Measurements from ENCODE around the gene PTP4A2.
A peak's percentile ranks its signal among the peaks of the same experiment; 100 is the strongest.
"Not testable (repeated sequence)": the region's sequence is repeated elsewhere in the genome, so short reads cannot be mapped to it uniquely, and the experiment has no call there.

PTP4A2 gene

DNA sequence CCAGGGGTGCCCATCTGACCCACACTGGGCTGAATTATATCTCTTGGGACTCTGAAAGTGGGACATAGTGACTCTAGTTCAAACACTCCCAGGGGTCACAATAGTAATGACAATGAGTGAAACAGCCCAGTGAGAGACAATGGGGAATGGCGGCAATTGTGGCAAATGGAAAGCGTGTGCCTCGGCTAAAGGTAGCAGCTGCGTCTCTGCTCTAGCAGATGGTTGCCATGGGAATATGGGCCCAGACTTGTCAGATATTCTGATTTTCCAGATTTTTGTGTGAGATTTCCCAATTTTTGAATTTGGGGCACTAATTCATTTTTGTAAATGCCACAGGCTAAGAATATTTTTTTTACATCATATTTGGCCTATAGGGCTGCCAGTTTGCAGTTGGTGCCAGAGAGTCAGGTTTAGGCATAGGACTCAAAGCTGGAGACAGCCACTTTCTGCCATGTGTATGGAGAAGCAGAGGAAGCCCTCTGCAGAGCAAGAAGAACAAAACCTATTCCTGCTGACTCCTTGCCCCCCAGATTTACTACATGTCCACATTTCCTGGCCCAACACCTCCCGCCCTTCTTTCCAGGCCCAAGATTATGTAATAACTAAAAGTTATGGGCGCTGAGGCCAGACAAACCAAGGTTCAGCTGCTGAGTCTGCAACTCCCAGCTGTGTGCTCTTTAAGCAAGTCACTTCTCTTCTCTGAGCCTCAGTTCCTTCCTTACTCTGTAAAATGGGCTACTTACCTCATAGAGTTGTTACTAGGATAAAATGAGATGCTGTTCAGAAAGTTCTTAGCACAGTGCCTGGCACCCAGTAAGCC is 21.6 kb upstream of the PTP4A2 start:
- Mint-ChIP-seq H3K4me1 (ENCODE audit: low read depth) (peaks cover 81% of the 10 kb centered on the region), H3K36me3 (ENCODE audit: low read depth) (no peaks in the 10 kb centered on the region), H3K27ac (peak overlapping the region; percentile 60), H3K27me3 (no peaks in the 10 kb centered on the region), H3K4me3 (no peak overlapping the region), H3K9me3 (no peaks in the 10 kb centered on the region)
- intact Hi-C loops (cut with micrococcal nuclease), result loop anchor here (5.0 to 10.0 kb wide), 2 partner anchors 37 to 295 kb away; no protein-coding TSS in a partner anchor

DNA sequence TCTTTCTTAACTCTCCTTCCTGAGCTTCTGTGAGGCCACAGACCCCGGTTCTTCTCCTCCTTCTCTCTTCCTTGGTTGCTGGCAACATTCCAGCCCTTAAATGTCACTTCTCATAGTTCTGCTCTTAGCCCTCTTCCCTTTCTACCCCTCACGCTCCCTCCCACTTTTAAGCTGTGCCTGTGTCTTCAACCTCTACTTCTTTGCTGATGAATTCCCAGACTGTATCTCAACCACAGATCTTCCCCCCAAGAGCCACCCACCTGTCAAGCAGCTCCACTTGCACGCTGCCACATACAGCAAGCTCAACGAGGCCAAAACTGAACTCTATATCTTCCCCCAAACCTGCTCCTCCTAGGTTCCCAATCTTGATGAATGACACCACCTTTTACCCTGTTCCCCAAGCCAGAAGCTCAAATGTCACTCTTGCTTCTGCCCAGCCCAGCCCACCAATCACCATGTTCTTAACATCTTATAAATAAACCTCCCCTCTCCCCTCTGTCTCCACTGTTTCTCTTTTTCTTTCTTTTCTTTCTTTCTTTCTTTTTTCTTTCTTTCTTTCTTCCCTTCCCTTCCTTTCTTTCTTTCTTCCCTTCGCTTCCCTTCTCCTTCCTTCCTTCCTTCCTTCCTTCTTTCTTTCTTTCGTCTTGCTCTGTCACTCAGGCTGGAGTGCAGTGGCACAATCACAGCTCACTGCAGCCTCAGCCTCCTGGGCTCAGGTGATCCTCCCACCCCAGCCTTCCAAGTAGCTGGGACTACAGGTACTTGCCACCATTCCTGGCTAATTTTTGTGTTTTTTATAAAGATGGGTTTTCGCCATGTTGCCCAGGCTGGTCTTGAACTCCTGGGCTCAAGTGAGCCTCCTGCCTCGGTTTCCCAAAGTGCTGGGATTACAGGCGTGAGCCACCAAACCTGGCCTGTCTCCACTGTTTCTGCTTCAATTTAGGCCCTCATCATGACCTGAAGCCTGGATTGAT is 19.8 kb upstream of the PTP4A2 start:
- H3K27me3 Mint-ChIP-seq, result no peaks in the 10 kb centered on the region
- intact Hi-C loops (cut with micrococcal nuclease), result loop anchor here (2.0 kb wide), 1 partner anchor 19 kb away; the partner anchor contains the start of gene PTP4A2
- H3K36me3 Mint-ChIP-seq (ENCODE audit: low read depth), result no peaks in the 10 kb centered on the region
- H3K4me1 Mint-ChIP-seq (ENCODE audit: low read depth), result peaks cover 84% of the 10 kb centered on the region
- peak overlapping the region; percentile 60 for H3K27ac Mint-ChIP-seq
- no peaks in the 10 kb centered on the region for H3K9me3 Mint-ChIP-seq
- H3K4me3 Mint-ChIP-seq, result peak overlapping the region; percentile 17

DNA sequence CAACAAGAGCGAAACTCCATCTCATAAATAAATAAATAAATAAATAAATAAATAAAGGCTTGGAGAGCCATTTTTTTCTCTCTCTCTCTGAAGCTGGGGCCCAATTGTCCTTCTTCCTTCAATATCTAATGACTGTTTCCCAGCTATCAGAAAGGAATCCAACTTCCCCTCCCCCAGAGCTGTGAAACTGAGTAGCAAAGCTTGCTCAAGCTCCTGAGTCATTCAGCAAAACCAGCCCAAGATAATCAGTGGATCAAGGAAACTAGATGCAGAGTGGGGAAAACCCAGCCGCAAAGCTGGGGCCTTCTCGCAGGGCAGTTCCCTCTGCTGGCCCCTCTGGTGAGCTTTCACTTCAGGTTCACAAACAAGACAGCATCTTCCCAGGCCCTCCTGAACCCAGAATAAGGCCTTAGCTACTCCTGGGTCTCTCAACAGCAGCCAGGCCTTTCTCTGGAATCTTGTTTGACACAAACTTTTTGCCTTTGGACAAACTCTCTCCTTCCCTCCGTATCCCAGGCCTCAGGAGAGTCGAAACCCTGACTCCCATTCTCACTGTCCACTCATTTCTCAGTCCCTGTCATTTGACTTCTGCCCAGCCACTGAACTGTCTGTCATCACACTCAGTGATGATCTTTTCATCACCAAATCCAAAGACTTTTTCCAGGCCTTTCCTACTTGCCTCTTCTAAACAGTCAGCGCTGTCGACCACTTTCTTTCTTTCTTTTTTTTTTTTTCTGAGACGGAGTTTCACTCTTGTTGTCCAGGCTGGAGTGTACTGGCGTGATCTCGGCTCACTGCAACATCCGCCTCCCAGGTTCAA is 18.0 kb upstream of the PTP4A2 start:
- peaks cover 75% of the 10 kb centered on the region for H3K4me1 Mint-ChIP-seq (ENCODE audit: low read depth)
- H3K9me3 Mint-ChIP-seq, result no peaks in the 10 kb centered on the region
- peak overlapping the region; percentile 60 for H3K27ac Mint-ChIP-seq
- no peaks in the 10 kb centered on the region for H3K27me3 Mint-ChIP-seq
- intact Hi-C loops (cut with micrococcal nuclease), result loop anchor here (2.0 kb wide), 1 partner anchor 17 kb away; the partner anchor contains the start of gene PTP4A2
- H3K4me3 Mint-ChIP-seq, result peak overlapping the region; percentile 30
- H3K36me3 Mint-ChIP-seq (ENCODE audit: low read depth), result no peaks in the 10 kb centered on the region

DNA sequence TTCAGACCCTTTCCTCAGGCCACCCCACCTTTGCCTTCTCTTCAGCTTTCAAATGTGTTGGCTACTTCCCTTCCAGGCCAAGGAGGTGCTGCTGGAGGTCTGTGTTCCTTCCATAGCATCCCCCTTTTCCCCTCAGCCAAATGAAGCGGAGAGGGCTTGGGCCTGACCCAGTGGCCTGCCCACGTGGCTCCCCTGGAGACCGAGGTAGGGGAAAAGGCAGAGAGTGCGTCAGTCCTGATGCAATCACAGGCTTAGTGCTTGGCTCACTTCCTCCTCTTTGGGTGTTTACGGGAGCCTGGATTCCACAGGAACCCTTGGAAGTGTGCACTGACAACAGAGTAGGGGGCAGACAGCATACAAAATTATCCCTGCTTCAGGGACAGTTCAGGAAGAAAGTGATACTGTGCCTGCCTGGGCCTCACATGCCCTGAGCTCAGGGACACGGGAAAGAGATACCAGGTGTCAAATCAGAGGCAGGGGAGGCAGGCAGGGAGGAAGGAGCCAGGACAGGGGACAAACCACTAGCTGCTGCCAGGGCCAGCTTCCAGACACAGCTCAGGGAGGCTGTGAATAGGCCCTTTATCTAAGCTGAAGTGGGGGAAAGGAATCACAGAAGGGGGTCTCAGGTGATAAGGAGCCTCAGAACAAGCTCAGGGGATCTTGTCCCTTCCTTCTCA is 16.6 kb upstream of the PTP4A2 start:
- peak overlapping the region; percentile 60 for H3K27ac Mint-ChIP-seq
- no peaks in the 10 kb centered on the region for H3K9me3 Mint-ChIP-seq
- intact Hi-C loops (cut with micrococcal nuclease), result no loop called here
- H3K36me3 Mint-ChIP-seq (ENCODE audit: low read depth), result no peaks in the 10 kb centered on the region
- peaks cover 61% of the 10 kb centered on the region for H3K4me1 Mint-ChIP-seq (ENCODE audit: low read depth)
- no peaks in the 10 kb centered on the region for H3K27me3 Mint-ChIP-seq
- no peak overlapping the region for H3K4me3 Mint-ChIP-seq

DNA sequence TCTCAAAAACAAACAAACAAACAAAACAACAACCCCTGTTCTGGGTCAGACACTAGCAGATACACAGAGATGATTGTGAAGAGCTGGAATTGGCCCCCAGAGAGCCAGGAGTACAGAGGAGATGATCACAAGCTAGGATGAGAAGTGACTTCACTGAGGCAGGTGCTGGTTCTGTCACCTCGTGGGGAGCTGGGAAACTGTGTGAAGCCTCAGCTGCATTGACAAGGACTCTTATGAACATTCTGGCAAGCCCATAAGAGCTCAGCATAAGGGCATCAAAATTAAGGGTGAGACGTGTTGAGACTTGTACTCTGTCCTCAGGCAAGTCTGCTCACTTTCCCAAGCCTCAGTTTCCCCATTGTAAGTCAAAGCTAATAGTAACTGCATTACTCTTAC is 14.7 kb upstream of the PTP4A2 start:
- no peak overlapping the region for H3K4me3 Mint-ChIP-seq
- peaks cover 43% of the 10 kb centered on the region for H3K4me1 Mint-ChIP-seq (ENCODE audit: low read depth)
- H3K36me3 Mint-ChIP-seq (ENCODE audit: low read depth), result no peaks in the 10 kb centered on the region
- no peaks in the 10 kb centered on the region for H3K9me3 Mint-ChIP-seq
- no peaks in the 10 kb centered on the region for H3K27me3 Mint-ChIP-seq
- H3K27ac Mint-ChIP-seq, result peak overlapping the region; percentile 28
- intact Hi-C loops (cut with micrococcal nuclease), result no loop called here

DNA sequence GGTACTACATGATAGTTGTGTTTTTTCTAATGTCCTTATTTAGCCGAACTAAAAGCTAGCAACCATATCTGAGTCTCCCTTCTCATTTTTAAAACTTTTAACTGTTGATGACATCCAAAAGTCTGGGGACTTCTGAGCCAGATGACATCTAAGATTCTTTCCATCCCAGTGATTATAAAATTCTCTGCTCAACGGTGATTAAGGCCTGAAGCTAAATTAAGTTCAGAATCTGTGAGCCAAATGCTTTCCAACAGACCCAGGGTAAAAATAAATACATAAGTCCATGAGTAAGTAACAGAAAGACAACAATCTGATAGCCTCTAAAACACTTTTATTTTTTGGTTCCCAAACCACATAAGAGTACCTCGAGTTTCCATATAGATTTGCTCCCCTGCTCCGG is 13.1 kb upstream of the PTP4A2 start:
- H3K4me3 Mint-ChIP-seq, result no peak overlapping the region
- H3K4me1 Mint-ChIP-seq (ENCODE audit: low read depth), result peaks cover 36% of the 10 kb centered on the region
- no peaks in the 10 kb centered on the region for H3K27me3 Mint-ChIP-seq
- no peak overlapping the region for H3K27ac Mint-ChIP-seq
- no peaks in the 10 kb centered on the region for H3K9me3 Mint-ChIP-seq
- intact Hi-C loops (cut with micrococcal nuclease), result no loop called here
- H3K36me3 Mint-ChIP-seq (ENCODE audit: low read depth), result no peaks in the 10 kb centered on the region

DNA sequence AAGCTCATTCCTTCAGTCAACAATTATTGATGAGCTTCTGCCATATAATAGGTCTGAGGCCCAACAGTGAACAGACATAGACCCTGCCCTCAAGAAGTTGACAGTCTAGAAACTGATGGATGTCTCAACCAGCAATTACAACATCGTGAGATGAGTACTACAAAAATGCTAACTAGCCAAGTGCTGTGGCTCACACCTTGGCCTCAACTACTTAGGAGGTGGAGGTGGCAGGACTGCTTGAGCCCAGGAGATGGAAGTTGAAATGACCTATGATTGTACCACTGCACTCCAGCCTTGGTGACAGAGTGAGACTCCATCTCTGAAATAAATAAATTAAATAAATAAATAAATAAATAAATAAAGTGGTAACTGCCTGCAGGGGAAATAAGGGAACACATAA is 11.7 kb upstream of the PTP4A2 start:
- Mint-ChIP-seq H3K36me3 (ENCODE audit: low read depth) (no peaks in the 10 kb centered on the region), H3K27me3 (no peaks in the 10 kb centered on the region), H3K4me1 (ENCODE audit: low read depth) (peaks cover 26% of the 10 kb centered on the region), H3K9me3 (no peaks in the 10 kb centered on the region), H3K4me3 (no peak overlapping the region), H3K27ac (no peak overlapping the region)
- intact Hi-C loops (cut with micrococcal nuclease), result no loop called here

DNA sequence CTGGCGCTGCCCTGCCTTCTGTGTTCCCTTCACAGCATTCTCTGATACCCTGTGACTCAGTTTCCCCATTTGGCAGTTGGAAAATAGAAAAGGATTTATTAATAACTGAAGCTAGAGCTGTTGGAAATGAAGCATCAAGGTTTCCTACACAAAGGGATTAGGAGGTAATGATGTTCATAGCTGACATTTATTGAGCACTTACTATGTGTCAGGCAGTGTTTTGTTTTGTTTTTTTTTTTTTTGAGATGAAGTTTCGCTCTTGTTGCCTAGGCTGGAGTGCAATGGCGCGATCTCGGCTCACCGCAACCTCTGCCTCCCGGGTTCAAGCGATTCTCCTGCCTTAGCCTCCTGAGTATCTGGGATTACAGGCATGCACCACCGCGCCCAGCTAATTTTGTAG is 7.5 kb upstream of the PTP4A2 start:
- H3K27ac Mint-ChIP-seq; H3K4me3 Mint-ChIP-seq; H3K9me3 Mint-ChIP-seq; H3K27me3 Mint-ChIP-seq; intact Hi-C loops (cut with micrococcal nuclease); H3K36me3 Mint-ChIP-seq (ENCODE audit: low read depth): not testable (repeated sequence)
- H3K4me1 Mint-ChIP-seq (ENCODE audit: low read depth), result peaks cover 29% of the 10 kb centered on the region

DNA sequence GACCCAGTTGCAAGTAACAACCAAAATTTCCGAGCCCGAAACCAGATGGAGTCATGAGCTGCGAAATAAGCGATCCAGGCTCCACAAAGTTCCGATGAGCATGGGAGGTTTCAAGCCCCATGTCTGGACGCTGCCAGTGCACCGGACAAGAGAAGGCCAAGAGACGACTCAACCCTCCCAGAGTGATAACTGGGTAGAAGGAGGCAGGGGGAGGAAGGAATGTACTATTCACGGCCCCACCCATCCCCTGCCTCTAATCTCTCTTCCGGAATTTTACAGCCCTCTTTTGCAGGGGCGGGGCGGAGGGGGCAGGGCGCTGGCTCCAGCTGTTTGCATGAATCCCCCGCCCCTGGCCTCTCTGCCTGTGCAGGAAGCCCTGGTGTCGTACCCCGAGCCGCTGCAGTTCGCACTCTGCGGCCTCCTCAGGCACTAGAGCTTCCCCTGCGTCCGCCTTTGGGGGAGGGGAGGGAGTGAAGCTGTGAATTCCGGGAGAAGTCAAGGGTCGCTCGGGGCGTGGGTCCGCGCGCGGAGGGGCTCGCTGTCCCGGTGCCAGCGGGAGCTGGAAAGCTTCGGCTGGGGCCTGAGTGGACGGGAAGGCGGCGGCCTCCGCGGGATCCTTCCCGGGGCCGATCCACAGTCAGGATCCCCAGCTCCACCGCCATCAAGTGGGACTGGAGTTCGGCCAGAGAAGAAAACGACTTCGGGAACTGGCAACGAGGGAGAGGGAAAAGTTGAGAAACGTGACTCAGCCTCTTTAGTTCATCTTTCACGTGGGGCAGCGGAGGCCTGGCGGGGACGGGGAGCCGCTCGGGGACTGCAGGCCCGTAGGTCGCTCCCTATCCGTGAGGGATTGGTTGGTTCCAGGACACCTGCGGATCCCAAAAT is 6.3 kb upstream of the PTP4A2 start:
- Mint-ChIP-seq H3K27ac (peak overlapping the region; percentile 97), H3K4me1 (ENCODE audit: low read depth) (peaks cover 41% of the 10 kb centered on the region), H3K9me3 (no peaks in the 10 kb centered on the region), H3K36me3 (ENCODE audit: low read depth) (no peaks in the 10 kb centered on the region), H3K27me3 (no peaks in the 10 kb centered on the region), H3K4me3 (peak overlapping the region; percentile 66)
- intact Hi-C loops (cut with micrococcal nuclease), result no loop called here

DNA sequence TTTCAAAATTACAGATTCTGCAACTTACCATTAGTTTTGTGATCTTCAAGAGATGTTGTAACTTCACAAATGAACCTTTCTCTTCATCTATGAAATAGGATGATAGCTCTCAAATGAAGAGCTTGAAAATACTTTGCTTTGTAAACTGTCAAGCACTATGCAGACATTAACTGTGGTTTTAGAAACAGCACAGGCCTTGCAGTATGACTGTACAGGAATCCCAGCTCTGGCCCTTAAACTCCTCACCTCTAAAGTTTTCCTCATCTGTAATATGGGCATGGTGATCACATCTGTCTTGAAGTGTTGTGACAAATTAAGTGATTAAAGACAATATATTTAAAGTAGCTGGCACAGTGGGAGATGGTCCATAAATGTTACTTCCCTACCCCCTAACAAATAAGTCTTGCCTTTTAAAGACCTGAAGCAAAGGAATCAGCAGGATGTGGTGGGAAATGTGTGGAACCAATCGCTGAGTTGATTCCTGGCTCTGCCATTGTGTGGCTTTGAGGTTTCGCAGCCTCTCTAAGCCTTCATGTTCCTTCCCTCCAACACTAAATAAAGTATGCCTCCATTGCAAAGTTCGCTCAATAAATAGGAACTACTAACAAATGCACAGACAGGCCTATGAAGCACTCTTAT is 5.5 kb upstream of the PTP4A2 start:
- H3K27ac Mint-ChIP-seq, result peak overlapping the region; percentile 97
- intact Hi-C loops (cut with micrococcal nuclease), result no loop called here
- peaks cover 48% of the 10 kb centered on the region for H3K4me1 Mint-ChIP-seq (ENCODE audit: low read depth)

DNA sequence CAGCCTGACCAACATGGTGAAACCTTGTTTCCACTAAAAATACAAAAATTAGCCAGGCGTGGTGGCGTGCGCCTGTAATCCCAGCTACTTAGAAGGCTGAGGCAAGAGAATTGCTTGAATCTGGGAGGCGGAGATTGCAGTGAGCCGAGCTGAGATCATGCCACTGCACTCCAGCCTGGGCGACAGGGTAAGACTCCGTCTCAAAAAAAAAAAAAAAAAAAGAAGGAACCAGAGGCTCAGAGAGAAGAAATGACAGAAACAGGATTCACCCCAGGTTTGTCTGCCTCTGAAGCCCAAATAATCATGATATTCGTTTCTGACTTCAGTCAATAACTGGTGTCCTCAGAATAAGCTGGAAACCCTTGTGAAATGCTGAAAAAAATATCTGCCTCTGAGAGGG is 3.9 kb upstream of the PTP4A2 start:
- H3K36me3 Mint-ChIP-seq (ENCODE audit: low read depth); H3K9me3 Mint-ChIP-seq; H3K4me3 Mint-ChIP-seq; H3K27me3 Mint-ChIP-seq; intact Hi-C loops (cut with micrococcal nuclease): not testable (repeated sequence)
- Mint-ChIP-seq H3K4me1 (ENCODE audit: low read depth) (peaks cover 55% of the 10 kb centered on the region), H3K27ac (peak overlapping the region; percentile 59)

More for the DNA sequence above, 5.5 kb upstream of the PTP4A2 start:
- H3K9me3 Mint-ChIP-seq, result no peaks in the 10 kb centered on the region
- H3K27me3 Mint-ChIP-seq, result no peaks in the 10 kb centered on the region
- no peaks in the 10 kb centered on the region for H3K36me3 Mint-ChIP-seq (ENCODE audit: low read depth)
- H3K4me3 Mint-ChIP-seq, result peak overlapping the region; percentile 66

All from dendritic cell treated with granulocyte-macrophage colony-stimulating factor and Interleukin-4, amounts not matched to agents 40 ng/mL and 50 ng/mL, for 4 days (primary cell).